Measurements from ENCODE around the gene LSM14B. TPM values are rescaled to one million over a fixed set of nuclear protein-coding genes. Genes with fewer than 3 reads are reported as not detected.

LSM14B gene
- total RNA-seq, 4 donors from 2014 or later = 28.0 to 52.5 (median 36.2) TPM

DNA sequence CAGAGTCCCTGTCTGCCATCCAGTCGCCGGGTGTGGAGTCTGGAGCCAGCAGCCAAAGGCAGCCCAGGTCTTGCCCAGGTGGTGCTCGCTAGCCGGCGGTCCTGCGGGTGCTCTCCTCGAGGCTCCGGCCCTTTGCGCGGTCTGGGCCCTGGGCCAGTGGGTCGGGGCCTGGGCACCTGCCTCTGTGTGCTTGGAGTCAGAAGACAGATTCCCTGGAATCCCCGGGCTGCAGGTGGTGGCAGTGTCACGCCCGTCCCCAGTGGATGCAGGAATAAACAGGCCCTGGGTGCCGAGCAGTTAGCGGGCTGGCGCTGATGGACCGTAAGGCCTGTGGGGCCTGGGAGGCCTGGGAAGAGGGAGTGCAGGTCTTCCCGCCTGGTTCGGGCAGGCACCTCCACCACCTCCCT, 26.6 kb downstream of the LSM14B start:
- Histone ChIP-seq H3K27me3 (no peaks in the 10 kb centered on the region), H3K4me3 (no peak overlapping the region), H3K9me3 (no peaks in the 10 kb centered on the region), H3K36me3 (no peaks in the 10 kb centered on the region), H3K27ac (no peak overlapping the region), H3K4me1 (peaks cover 22 to 32% of the 10 kb centered on the region in 2 donors)
- intact Hi-C loops (cut with DNase I; ENCODE audit: low total_unique reads) (loop anchor here (10.0 kb wide), 1 partner anchor 496 kb away; the partner anchor contains the start of gene SLCO4A1), in situ Hi-C loops (cut with MboI; ENCODE audit: low sequenced_read_pairs in 4 of 4) (loop anchor here in 3 of 4 donors (10.0 to 25.0 kb wide), 2 partner anchors 124 to 137 kb away; no protein-coding TSS in a partner anchor)
- ATAC-seq (no peak), DNase-seq (no peak)
- TF ChIP-seq POLR2A (IDR thresholded peaks at IDR 0.05) = no peak
- TF ChIP-seq, protein P1, sequence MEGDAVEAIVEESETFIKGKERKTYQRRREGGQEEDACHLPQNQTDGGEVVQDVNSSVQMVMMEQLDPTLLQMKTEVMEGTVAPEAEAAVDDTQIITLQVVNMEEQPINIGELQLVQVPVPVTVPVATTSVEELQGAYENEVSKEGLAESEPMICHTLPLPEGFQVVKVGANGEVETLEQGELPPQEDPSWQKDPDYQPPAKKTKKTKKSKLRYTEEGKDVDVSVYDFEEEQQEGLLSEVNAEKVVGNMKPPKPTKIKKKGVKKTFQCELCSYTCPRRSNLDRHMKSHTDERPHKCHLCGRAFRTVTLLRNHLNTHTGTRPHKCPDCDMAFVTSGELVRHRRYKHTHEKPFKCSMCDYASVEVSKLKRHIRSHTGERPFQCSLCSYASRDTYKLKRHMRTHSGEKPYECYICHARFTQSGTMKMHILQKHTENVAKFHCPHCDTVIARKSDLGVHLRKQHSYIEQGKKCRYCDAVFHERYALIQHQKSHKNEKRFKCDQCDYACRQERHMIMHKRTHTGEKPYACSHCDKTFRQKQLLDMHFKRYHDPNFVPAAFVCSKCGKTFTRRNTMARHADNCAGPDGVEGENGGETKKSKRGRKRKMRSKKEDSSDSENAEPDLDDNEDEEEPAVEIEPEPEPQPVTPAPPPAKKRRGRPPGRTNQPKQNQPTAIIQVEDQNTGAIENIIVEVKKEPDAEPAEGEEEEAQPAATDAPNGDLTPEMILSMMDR (IDR thresholded peaks at IDR 0.05 in 4 of 5, conservative IDR thresholded peaks at IDR 0.05 in 1 of 5) = no peak

DNA sequence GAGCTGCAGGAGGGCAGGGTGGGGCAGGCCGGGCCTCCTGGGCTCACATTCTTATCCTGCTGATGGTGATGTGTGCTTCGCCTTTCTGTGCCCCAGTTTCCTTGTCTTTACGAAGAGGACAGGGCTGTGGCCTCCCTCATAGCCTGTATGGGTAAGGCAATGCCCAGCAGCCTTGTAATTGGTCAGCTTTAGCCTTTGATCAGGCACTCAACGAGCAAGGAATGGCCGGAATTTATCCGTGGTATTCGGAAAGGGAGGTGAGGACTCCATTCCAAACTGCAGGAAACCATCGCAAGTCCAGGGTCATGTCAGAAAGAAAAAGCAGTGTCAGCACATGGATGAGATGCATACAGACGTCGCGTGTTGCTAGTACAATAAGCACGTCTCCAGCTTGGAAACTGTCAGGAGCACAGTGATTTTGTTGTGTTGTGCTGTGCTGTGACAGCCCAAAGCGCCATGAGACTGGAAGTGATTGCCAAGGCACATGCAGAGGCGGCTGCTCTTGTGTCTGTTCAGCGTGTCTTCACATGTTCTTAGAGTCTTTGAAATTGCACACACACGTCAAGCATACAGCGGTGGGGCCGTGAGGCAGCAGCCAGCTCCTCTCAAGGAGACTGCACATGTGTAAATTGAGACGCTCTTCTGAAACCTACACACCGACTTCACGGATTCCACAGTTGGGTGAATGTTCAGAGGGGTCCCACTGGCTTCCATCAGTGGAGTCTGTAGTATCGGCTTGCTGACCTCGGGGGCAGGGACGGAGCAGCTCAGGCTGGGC, 27.4 kb downstream of the LSM14B start:
- DNase-seq (no peak), ATAC-seq (no peak)
- Histone ChIP-seq H3K27ac (no peak overlapping the region), H3K9me3 (no peaks in the 10 kb centered on the region), H3K4me1 (peaks cover 18 to 28% of the 10 kb centered on the region in 2 donors), H3K36me3 (no peaks in the 10 kb centered on the region), H3K4me3 (no peak overlapping the region), H3K27me3 (no peaks in the 10 kb centered on the region)
- TF ChIP-seq, protein P1 (IDR thresholded peaks at IDR 0.05 in 4 of 5, conservative IDR thresholded peaks at IDR 0.05 in 1 of 5) = no peak
- TF ChIP-seq POLR2A (IDR thresholded peaks at IDR 0.05) = no peak
- in situ Hi-C loops (cut with MboI; ENCODE audit: low sequenced_read_pairs in 4 of 4) (loop anchor here in 3 of 4 donors (10.0 to 25.0 kb wide), 2 partner anchors 125 to 137 kb away; no protein-coding TSS in a partner anchor), intact Hi-C loops (cut with DNase I; ENCODE audit: low total_unique reads) (loop anchor here (10.0 kb wide), 1 partner anchor 495 kb away; the partner anchor contains the start of gene SLCO4A1)

GRCh38 chr20:62150310-62150575, 28.0 kb downstream of the LSM14B start:
- DNase-seq (no peak), ATAC-seq (no peak)
- H3K27me3 ChIP-seq = no peaks in the 10 kb centered on the region
- TF ChIP-seq, protein P1 (IDR thresholded peaks at IDR 0.05 in 4 of 5, conservative IDR thresholded peaks at IDR 0.05 in 1 of 5) = no peak
- no peak for TF ChIP-seq POLR2A (IDR thresholded peaks at IDR 0.05)
- H3K27ac ChIP-seq = no peak overlapping the region
- no peaks in the 10 kb centered on the region for H3K9me3 ChIP-seq
- no peaks in the 10 kb centered on the region for H3K36me3 ChIP-seq
- H3K4me1 ChIP-seq = peaks cover 13 to 23% of the 10 kb centered on the region in 2 donors
- in situ Hi-C loops (cut with MboI; ENCODE audit: low sequenced_read_pairs in 4 of 4) = no loop called here
- intact Hi-C loops (cut with DNase I; ENCODE audit: low total_unique reads) = no loop called here
- no peak overlapping the region for H3K4me3 ChIP-seq

- no peaks in the 10 kb centered on the region for H3K27me3 ChIP-seq
- no peaks in the 10 kb centered on the region for H3K36me3 ChIP-seq
- TF ChIP-seq, protein P1 (IDR thresholded peaks at IDR 0.05 in 4 of 5, conservative IDR thresholded peaks at IDR 0.05 in 1 of 5) = no peak
- TF ChIP-seq POLR2A (IDR thresholded peaks at IDR 0.05) = no peak
- H3K4me1 ChIP-seq = peaks cover 3 to 21% of the 10 kb centered on the region in 2 donors
- DNase-seq (no peak), ATAC-seq (no peak)
- H3K4me3 ChIP-seq = no peak overlapping the region
- no peaks in the 10 kb centered on the region for H3K9me3 ChIP-seq
- in situ Hi-C loops (cut with MboI; ENCODE audit: low sequenced_read_pairs in 4 of 4) = no loop called here
- H3K27ac ChIP-seq = no peak overlapping the region
- intact Hi-C loops (cut with DNase I; ENCODE audit: low total_unique reads) = no loop called here
Observed at GRCh38 chr20:62151225-62151624, 28.9 kb downstream of the LSM14B start.
